HepG2 (cell line): ENCODE measurements around the gene NAT14. TPM values are rescaled to one million over a fixed set of nuclear protein-coding genes. Genes with fewer than 3 reads are reported as not detected.

ENCODE experiments used
- BATF2 ChIP-seq: sonication (generic); formaldehyde crosslinking; IDR thresholded peaks from 2 replicates; pipeline ENCODE4 v1.8.0; 2022; ENCODE audit warnings: mild to moderate bottlenecking, missing genetic modification reagents, moderate library complexity
- DNMT1 ChIP-seq: sonication (generic); formaldehyde crosslinking; IDR thresholded peaks from 2 replicates; pipeline ENCODE4 v1.5.1; 2020; ENCODE audit warnings: mild to moderate bottlenecking, missing genetic modification reagents
- ETV5 ChIP-seq: IDR thresholded peaks from 2 replicates; pipeline ENCODE4 v1.6.1; 2018; ENCODE audit warnings: missing biosample characterization, missing genetic modification reagents, inconsistent platforms, borderline replicate concordance
- GPN1 ChIP-seq: sonication (generic); formaldehyde crosslinking; IDR thresholded peaks from 2 replicates; pipeline ENCODE4 v1.5.1; 2020; ENCODE audit warnings: missing genetic modification reagents, borderline replicate concordance
- HMG20B ChIP-seq: conservative IDR thresholded peaks from 2 replicates; pipeline ENCODE4 v1.6.1; 2016; ENCODE audit warnings: missing genetic modification reagents, missing compliant biosample characterization
- KMT2A ChIP-seq: sonication (generic); formaldehyde crosslinking; IDR thresholded peaks from 2 replicates; pipeline ENCODE4 v1.4.0; 2020; ENCODE audit warnings: missing genetic modification reagents
- NR0B2 ChIP-seq: sonication (generic); formaldehyde crosslinking; IDR thresholded peaks from 2 replicates; pipeline ENCODE4 v1.4.0; 2020; ENCODE audit warnings: mild to moderate bottlenecking, missing genetic modification reagents
- POLR2G ChIP-seq: fragments of 200-400 bp; formaldehyde crosslinking; IDR thresholded peaks from 2 replicates; pipeline ENCODE4 v1.6.1; 2018; ENCODE audit warnings: mild to moderate bottlenecking, low read depth, low read length, moderate library complexity
- RCOR2 ChIP-seq: IDR thresholded peaks from 2 replicates; pipeline ENCODE4 v1.6.1; 2016; ENCODE audit warnings: missing biosample characterization, missing genetic modification reagents
- SIN3A ChIP-seq: IDR thresholded peaks from 2 replicates; pipeline ENCODE4 v1.6.1; 2011; ENCODE audit warnings: low read depth, mild to moderate bottlenecking, control low read depth, low read length, borderline replicate concordance
- SIX1 ChIP-seq: sonication (generic); formaldehyde crosslinking; IDR thresholded peaks from 2 replicates; pipeline ENCODE4 v1.4.0; 2020; ENCODE audit warnings: missing genetic modification reagents, borderline replicate concordance
- SP5 ChIP-seq: IDR thresholded peaks from 2 replicates; pipeline ENCODE4 v1.6.1; 2016; ENCODE audit warnings: low read depth, borderline replicate concordance
- ZFY ChIP-seq: sonication (generic); formaldehyde crosslinking; IDR thresholded peaks from 2 replicates; pipeline ENCODE4 v1.4.0; 2020; ENCODE audit warnings: missing genetic modification reagents
- ZMAT3 ChIP-seq: sonication (generic); formaldehyde crosslinking; conservative IDR thresholded peaks from 2 replicates; pipeline ENCODE4 v1.7.0; 2021; ENCODE audit warnings: missing genetic modification reagents
- ZNF530 ChIP-seq: sonication (generic); formaldehyde crosslinking; IDR thresholded peaks from 2 replicates; pipeline ENCODE4 v1.5.0; 2020; ENCODE audit warnings: low read depth, mild to moderate bottlenecking, missing genetic modification reagents
- ZNF567 ChIP-seq: sonication (generic); formaldehyde crosslinking; IDR thresholded peaks from 2 replicates; pipeline ENCODE4 v1.8.1; 2023; ENCODE audit warnings: mild to moderate bottlenecking, missing genetic modification reagents, borderline replicate concordance
- ZNF660 ChIP-seq: sonication (generic); formaldehyde crosslinking; IDR thresholded peaks from 2 replicates; pipeline ENCODE4 v1.5.1; 2020; ENCODE audit warnings: mild to moderate bottlenecking, low read depth, missing genetic modification reagents, borderline replicate concordance
- ZSCAN12 ChIP-seq: sonication (generic); formaldehyde crosslinking; IDR thresholded peaks from 2 replicates; pipeline ENCODE4 v1.9.0; 2021; ENCODE audit warnings: mild to moderate bottlenecking, missing genetic modification reagents
- ZSCAN31 ChIP-seq: sonication (generic); formaldehyde crosslinking; IDR thresholded peaks from 2 replicates; pipeline ENCODE4 v1.5.0; 2020; ENCODE audit warnings: low read depth, mild to moderate bottlenecking, missing genetic modification reagents
- polyA plus RNA-seq, 8 experiments: library from polyadenylated mRNA; depleted of rRNA in 3 of 8; stranded (reverse) in 7 of 8; unstranded in 1 of 8; fragments of >200 nt; fragmentation: Illumina TruSeq in 4 of 8; extraction: Trizol in 4 of 8; gene quantifications; 2 replicates each; pipeline versions ENCODE4 v1.2.1 to v1.2.3, GENCODE V29; 2011 to 2016; ENCODE audit warnings: low read depth in 4 of 8, missing spikeins in 1 of 8, mixed read lengths in 1 of 8; ENCODE audit not compliant: insufficient read depth in 1 of 8
- total RNA-seq, 5 experiments: library from RNA; depleted of rRNA; stranded (reverse); fragments of >200 nt; fragmentation: Illumina TruSeq; extraction: Trizol; gene quantifications; 2 replicates each; pipeline ENCODE4 v1.2.3, GENCODE V29; 2016; ENCODE audit warnings: low read depth in 1 of 5
- TF ChIP-seq, protein P1 (sequence below): IDR thresholded peaks from 2 replicates; pipeline ENCODE4 v1.6.1; 2016; ENCODE audit warnings: low read depth, missing genetic modification reagents, missing compliant biosample characterization
- TF ChIP-seq, protein P2 (sequence below): sonication (generic); formaldehyde crosslinking; IDR thresholded peaks from 2 replicates; pipeline ENCODE4 v1.9.0; 2021; ENCODE audit warnings: missing genetic modification reagents, borderline replicate concordance

NAT14 gene
- total and polyA plus RNA-seq, 2 of the 13 experiments (the other 11 are each of a cell fraction or from before 2014, with no cell fraction given): 20.7 to 22.3 TPM

- no peak for TF ChIP-seq ZNF530 (CRISPR knock-in tag)
- no peak for TF ChIP-seq NR0B2 (CRISPR knock-in tag)
- TF ChIP-seq RCOR2 (CRISPR knock-in tag): no peak
- TF ChIP-seq SIX1 (CRISPR knock-in tag): no peak
- no peak for TF ChIP-seq ZNF660 (CRISPR knock-in tag)
- TF ChIP-seq DNMT1 (CRISPR knock-in tag): peak; percentile 87; the same call in 1 of the 2 replicates
- TF ChIP-seq, protein P1, sequence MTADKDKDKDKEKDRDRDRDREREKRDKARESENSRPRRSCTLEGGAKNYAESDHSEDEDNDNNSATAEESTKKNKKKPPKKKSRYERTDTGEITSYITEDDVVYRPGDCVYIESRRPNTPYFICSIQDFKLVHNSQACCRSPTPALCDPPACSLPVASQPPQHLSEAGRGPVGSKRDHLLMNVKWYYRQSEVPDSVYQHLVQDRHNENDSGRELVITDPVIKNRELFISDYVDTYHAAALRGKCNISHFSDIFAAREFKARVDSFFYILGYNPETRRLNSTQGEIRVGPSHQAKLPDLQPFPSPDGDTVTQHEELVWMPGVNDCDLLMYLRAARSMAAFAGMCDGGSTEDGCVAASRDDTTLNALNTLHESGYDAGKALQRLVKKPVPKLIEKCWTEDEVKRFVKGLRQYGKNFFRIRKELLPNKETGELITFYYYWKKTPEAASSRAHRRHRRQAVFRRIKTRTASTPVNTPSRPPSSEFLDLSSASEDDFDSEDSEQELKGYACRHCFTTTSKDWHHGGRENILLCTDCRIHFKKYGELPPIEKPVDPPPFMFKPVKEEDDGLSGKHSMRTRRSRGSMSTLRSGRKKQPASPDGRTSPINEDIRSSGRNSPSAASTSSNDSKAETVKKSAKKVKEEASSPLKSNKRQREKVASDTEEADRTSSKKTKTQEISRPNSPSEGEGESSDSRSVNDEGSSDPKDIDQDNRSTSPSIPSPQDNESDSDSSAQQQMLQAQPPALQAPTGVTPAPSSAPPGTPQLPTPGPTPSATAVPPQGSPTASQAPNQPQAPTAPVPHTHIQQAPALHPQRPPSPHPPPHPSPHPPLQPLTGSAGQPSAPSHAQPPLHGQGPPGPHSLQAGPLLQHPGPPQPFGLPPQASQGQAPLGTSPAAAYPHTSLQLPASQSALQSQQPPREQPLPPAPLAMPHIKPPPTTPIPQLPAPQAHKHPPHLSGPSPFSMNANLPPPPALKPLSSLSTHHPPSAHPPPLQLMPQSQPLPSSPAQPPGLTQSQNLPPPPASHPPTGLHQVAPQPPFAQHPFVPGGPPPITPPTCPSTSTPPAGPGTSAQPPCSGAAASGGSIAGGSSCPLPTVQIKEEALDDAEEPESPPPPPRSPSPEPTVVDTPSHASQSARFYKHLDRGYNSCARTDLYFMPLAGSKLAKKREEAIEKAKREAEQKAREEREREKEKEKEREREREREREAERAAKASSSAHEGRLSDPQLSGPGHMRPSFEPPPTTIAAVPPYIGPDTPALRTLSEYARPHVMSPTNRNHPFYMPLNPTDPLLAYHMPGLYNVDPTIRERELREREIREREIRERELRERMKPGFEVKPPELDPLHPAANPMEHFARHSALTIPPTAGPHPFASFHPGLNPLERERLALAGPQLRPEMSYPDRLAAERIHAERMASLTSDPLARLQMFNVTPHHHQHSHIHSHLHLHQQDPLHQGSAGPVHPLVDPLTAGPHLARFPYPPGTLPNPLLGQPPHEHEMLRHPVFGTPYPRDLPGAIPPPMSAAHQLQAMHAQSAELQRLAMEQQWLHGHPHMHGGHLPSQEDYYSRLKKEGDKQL (CRISPR knock-in tag): no peak
- TF ChIP-seq ZSCAN12 (CRISPR knock-in tag): no peak
- no peak for TF ChIP-seq GPN1 (CRISPR knock-in tag)
- TF ChIP-seq BATF2 (CRISPR knock-in tag): no peak
- no peak for TF ChIP-seq KMT2A
- peak; percentile 46; the same call in 1 of the 2 replicates for TF ChIP-seq ZFY (CRISPR knock-in tag)
- TF ChIP-seq HMG20B (CRISPR knock-in tag): no peak
- TF ChIP-seq, protein P2, sequence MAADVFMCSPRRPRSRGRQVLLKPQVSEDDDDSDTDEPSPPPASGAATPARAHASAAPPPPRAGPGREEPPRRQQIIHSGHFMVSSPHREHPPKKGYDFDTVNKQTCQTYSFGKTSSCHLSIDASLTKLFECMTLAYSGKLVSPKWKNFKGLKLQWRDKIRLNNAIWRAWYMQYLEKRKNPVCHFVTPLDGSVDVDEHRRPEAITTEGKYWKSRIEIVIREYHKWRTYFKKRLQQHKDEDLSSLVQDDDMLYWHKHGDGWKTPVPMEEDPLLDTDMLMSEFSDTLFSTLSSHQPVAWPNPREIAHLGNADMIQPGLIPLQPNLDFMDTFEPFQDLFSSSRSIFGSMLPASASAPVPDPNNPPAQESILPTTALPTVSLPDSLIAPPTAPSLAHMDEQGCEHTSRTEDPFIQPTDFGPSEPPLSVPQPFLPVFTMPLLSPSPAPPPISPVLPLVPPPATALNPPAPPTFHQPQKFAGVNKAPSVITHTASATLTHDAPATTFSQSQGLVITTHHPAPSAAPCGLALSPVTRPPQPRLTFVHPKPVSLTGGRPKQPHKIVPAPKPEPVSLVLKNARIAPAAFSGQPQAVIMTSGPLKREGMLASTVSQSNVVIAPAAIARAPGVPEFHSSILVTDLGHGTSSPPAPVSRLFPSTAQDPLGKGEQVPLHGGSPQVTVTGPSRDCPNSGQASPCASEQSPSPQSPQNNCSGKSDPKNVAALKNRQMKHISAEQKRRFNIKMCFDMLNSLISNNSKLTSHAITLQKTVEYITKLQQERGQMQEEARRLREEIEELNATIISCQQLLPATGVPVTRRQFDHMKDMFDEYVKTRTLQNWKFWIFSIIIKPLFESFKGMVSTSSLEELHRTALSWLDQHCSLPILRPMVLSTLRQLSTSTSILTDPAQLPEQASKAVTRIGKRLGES: no peak
- TF ChIP-seq ZNF567: no peak
- TF ChIP-seq POLR2G: no peak
- no peak for TF ChIP-seq SP5 (CRISPR knock-in tag)
- TF ChIP-seq ETV5 (CRISPR knock-in tag): peak; percentile 72; the same call in 1 of the 2 replicates
- TF ChIP-seq ZMAT3 (CRISPR knock-in tag): no peak
- no peak for TF ChIP-seq SIN3A
- no peak for TF ChIP-seq ZSCAN31 (CRISPR knock-in tag)
Observed at GRCh38 chr19:55503502-55504251, 18.7 kb downstream of the NAT14 start (continued).
